Ascending aorta (tissue), 2 donors: Measurements from ENCODE around the gene MEG3. TPM values are rescaled to one million over a fixed set of nuclear protein-coding genes. Genes with fewer than 3 reads are reported as not detected.

Source experiments
- DNase-seq, 2 donors: peaks; one replicate each; pipeline ENCODE4 v3.0.0-alpha.2; 2019; ENCODE audit warnings: low spot score in 2 of 2
- H3K27ac ChIP-seq, 2 donors: fragments of 200-600 bp; sonication (generic); one replicate each; pipeline ENCODE4 v1.5.1; 2016 to 2017; ENCODE audit warnings: mild to moderate bottlenecking in 1 of 2
- H3K27me3 ChIP-seq: fragments of 200-600 bp; sonication (generic); one replicate; pipeline ENCODE4 v1.5.1; 2017
- H3K36me3 ChIP-seq, 2 donors: fragments of 200-600 bp; sonication (generic); one replicate each; pipeline ENCODE4 v1.5.1; 2016
- H3K4me1 ChIP-seq, 2 donors: fragments of 200-600 bp; sonication (generic); one replicate each; pipeline ENCODE4 v1.5.1; 2016 to 2017; ENCODE audit warnings: mild to moderate bottlenecking in 1 of 2
- H3K4me3 ChIP-seq, 2 donors: fragments of 200-600 bp; sonication (generic); one replicate each; pipeline ENCODE4 v1.5.1; 2016 to 2017; ENCODE audit warnings: mild to moderate bottlenecking in 1 of 2
- H3K9me3 ChIP-seq, 2 donors: fragments of 200-600 bp; sonication (generic); one replicate each; pipeline ENCODE4 v1.5.1; 2016
- CTCF ChIP-seq, 3 experiments: fragments of 200-600 bp in 2 of 3; fragments of 450-650 bp in 1 of 3; sonication (generic) in 2 of 3; IDR thresholded peaks; one replicate each; pipeline ENCODE4 v1.5.1; 2016 to 2019; ENCODE audit warnings: antibody characterized with exemption in 3 of 3, mild to moderate bottlenecking in 1 of 3, moderate library complexity in 1 of 3
- intact Hi-C: fragments of 100-400 bp; cut with DNase I; formaldehyde crosslinking; loops from one replicate; pipeline ENCODE4 v1.15.1; 2023
- total RNA-seq: library from RNA; depleted of rRNA; stranded (reverse); fragments of >200 nt; gene quantifications from one replicate; pipeline ENCODE4 v1.1.0, GENCODE V29; 2016

MEG3 gene
- total RNA-seq, 1 donor from 2014 or later, result 105 TPM

GRCh38 chr14:100822013-100822412, 3.9 kb upstream of the MEG3 start:
- no peak for DNase-seq
- Histone ChIP-seq H3K4me3 (no peak overlapping the region), H3K36me3 (no peaks in the 10 kb centered on the region), H3K9me3 (no peaks in the 10 kb centered on the region), H3K27ac (no peak overlapping the region), H3K27me3 (no peaks in the 10 kb centered on the region), H3K4me1 (no peaks in the 10 kb centered on the region)
- no peak for TF ChIP-seq CTCF (IDR thresholded peaks at IDR 0.05)
- intact Hi-C loops, result no loop called here

- H3K27ac ChIP-seq, result no peak overlapping the region
- intact Hi-C loops, result no loop called here
- no peak for DNase-seq
- H3K27me3 ChIP-seq, result no peaks in the 10 kb centered on the region
- TF ChIP-seq CTCF (IDR thresholded peaks at IDR 0.05), result no peak
- H3K4me1 ChIP-seq, result no peaks in the 10 kb centered on the region
- no peaks in the 10 kb centered on the region for H3K9me3 ChIP-seq
- no peak overlapping the region for H3K4me3 ChIP-seq
- no peaks in the 10 kb centered on the region for H3K36me3 ChIP-seq
Measured at GRCh38 chr14:100822532-100823296, 3.2 kb upstream of the MEG3 start.

- no peak for DNase-seq
- no peak overlapping the region for H3K27ac ChIP-seq
- no peak overlapping the region for H3K4me3 ChIP-seq
- intact Hi-C loops, result no loop called here
- no peak for TF ChIP-seq CTCF (IDR thresholded peaks at IDR 0.05)
- H3K27me3 ChIP-seq, result no peaks in the 10 kb centered on the region
- no peaks in the 10 kb centered on the region for H3K4me1 ChIP-seq
- no peaks in the 10 kb centered on the region for H3K9me3 ChIP-seq
- no peaks in the 10 kb centered on the region for H3K36me3 ChIP-seq
Measured at GRCh38 chr14:100823413-100824080, 2.4 kb upstream of the MEG3 start.

GRCh38 chr14:100824091-100824551, 1.8 kb upstream of the MEG3 start:
- H3K27me3 ChIP-seq, result no peaks in the 10 kb centered on the region
- no peak overlapping the region for H3K4me3 ChIP-seq
- DNase-seq, result no peak
- H3K4me1 ChIP-seq, result no peaks in the 10 kb centered on the region
- TF ChIP-seq CTCF (IDR thresholded peaks at IDR 0.05), result no peak
- H3K36me3 ChIP-seq, result no peaks in the 10 kb centered on the region
- H3K9me3 ChIP-seq, result no peaks in the 10 kb centered on the region
- H3K27ac ChIP-seq, result no peak overlapping the region
- intact Hi-C loops, result no loop called here

- no peak for DNase-seq
- no peaks in the 10 kb centered on the region for H3K9me3 ChIP-seq
- no peaks in the 10 kb centered on the region for H3K4me1 ChIP-seq
- H3K36me3 ChIP-seq, result no peaks in the 10 kb centered on the region
- TF ChIP-seq CTCF (IDR thresholded peaks at IDR 0.05), result no peak
- peak overlapping the region; percentile 38 to 61 for H3K4me3 ChIP-seq
- intact Hi-C loops, result no loop called here
- no peaks in the 10 kb centered on the region for H3K27me3 ChIP-seq
- peak overlapping the region in 1 of 2 donors; percentile 45 for H3K27ac ChIP-seq
Measured at GRCh38 chr14:100824901-100825712, 811 bp upstream of the MEG3 start.
